Motor neuron (in vitro differentiated cells): ENCODE measurements around the gene LARP4B. TPM values are rescaled to one million over a fixed set of nuclear protein-coding genes. Genes with fewer than 3 reads are reported as not detected.

Experiments
- ATAC-seq, 8 experiments: fragments of 200-7000 bp; cut with Tn5 transposase; replicated peaks in 6 of 8; 2 replicates each; pipeline ENCODE4 v1.8.0; 2021; ENCODE audit warnings: mild to moderate bottlenecking in 8 of 8, moderate library complexity in 8 of 8
- H3K27ac ChIP-seq, 2 donors: fragments of 250-450 bp; sonication (Bioruptor Pico); 2 replicates each; pipeline ENCODE4 v1.9.0; 2021; ENCODE audit warnings: antibody characterized with exemption in 2 of 2, mild to moderate bottlenecking in 2 of 2, moderate library complexity in 1 of 2
- H3K4me1 ChIP-seq, 2 donors: fragments of 250-450 bp; sonication (Bioruptor Pico); replicated peaks in 1 of 2; 2 replicates each; pipeline ENCODE4 v1.6.1; 2021; ENCODE audit warnings: antibody characterized with exemption in 2 of 2, mild to moderate bottlenecking in 2 of 2, moderate library complexity in 1 of 2
- H3K4me3 ChIP-seq, 5 donors: fragments of 250-450 bp; sonication (Bioruptor Pico); 2 replicates each; pipeline ENCODE4 v1.9.0; 2021; ENCODE audit warnings: antibody characterized with exemption in 5 of 5, mild to moderate bottlenecking in 5 of 5, moderate library complexity in 4 of 5
- WGBS, 10 experiments: fragments of 450-650 bp; shearing (Covaris generic); methylation state at CpG; one replicate each; pipeline ENCODE4 v1.0.0; 2022; 5-methylcytosine and 5-hydroxymethylcytosine counted together
- in situ Hi-C, 9 experiments: fragments of 400-800 bp; cut with MboI; loops; one replicate each; pipeline ENCODE4 v1.15.0; 2021; ENCODE audit warnings: low sequenced_read_pairs in 9 of 9, low pct_unique_long_range_greater_than_20kb in 2 of 9; ENCODE audit not compliant: unreplicated experiment in 9 of 9
- total RNA-seq, 8 experiments: library from RNA; unstranded; fragments of 300-600 nt; gene quantifications; 2 replicates each; pipeline versions ENCODE4 v1.2.3 to v1.2.4, GENCODE V29; 2022

LARP4B gene
- total RNA-seq, 8 experiments from 2014 or later = 17.2 to 66.0 (median 34.1) TPM

GRCh38 chr10:822661-823367 is 108.7 kb downstream of the LARP4B start:
- H3K27ac ChIP-seq = no peak overlapping the region
- H3K4me3 ChIP-seq = no peak overlapping the region
- in situ Hi-C loops = loop anchor here in 2 of 9 experiments (25.0 kb wide), 1 partner anchor 311 kb away; no protein-coding TSS in a partner anchor
- no peaks in the 10 kb centered on the region for H3K4me1 ChIP-seq
- ATAC-seq = peak in 1 of 8 experiments; percentile 2
- WGBS, 10 experiments = 93 to 100% (median 100%) methylated on average over 1 to 5 of the region's 12 CpGs; no CpG with 5 or more reads in 3 of the 10 experiments

DNA sequence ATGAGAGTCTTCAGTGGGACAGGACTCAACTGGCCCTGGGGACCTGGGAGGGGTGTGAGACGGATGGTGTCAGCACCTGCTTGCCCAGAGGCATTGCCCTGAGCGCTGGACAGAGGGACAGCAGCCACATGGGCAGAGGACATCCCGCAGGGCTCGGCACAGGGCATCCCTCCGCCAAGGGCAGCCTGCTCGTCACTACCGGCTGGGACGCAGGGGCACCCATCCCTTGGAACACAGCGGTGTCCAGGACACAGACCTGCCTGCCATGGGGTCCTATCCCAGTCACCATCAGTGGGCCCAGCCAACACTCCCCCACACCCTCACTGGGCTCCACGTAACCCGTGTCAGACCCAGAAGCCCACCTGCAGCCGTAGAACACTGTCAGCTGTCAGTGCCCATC is 109.3 kb downstream of the LARP4B start:
- ATAC-seq = peak in 1 of 8 experiments; percentile 9
- in situ Hi-C loops = loop anchor here in 2 of 9 experiments (25.0 kb wide), 1 partner anchor 310 kb away; no protein-coding TSS in a partner anchor
- WGBS, 10 experiments = 100% methylated on average over 1 of the region's 12 CpGs; no CpG with 5 or more reads in 9 of the 10 experiments

GRCh38 chr10:821322-821721 is 110.2 kb downstream of the LARP4B start:
- 88 to 100% (median 100%) methylated on average over 1 to 5 of the region's 5 CpGs; no CpG with 5 or more reads in 1 of the 10 experiments for WGBS, 10 experiments
- Histone ChIP-seq H3K27ac (no peak overlapping the region), H3K4me1 (no peaks in the 10 kb centered on the region), H3K4me3 (no peak overlapping the region)
- in situ Hi-C loops = loop anchor here in 2 of 9 experiments (25.0 kb wide), 1 partner anchor 309 kb away; no protein-coding TSS in a partner anchor
- ATAC-seq = no peak

More for the DNA sequence above, 109.3 kb downstream of the LARP4B start:
- no peak overlapping the region for H3K4me3 ChIP-seq
- no peaks in the 10 kb centered on the region for H3K4me1 ChIP-seq
- no peak overlapping the region for H3K27ac ChIP-seq

DNA sequence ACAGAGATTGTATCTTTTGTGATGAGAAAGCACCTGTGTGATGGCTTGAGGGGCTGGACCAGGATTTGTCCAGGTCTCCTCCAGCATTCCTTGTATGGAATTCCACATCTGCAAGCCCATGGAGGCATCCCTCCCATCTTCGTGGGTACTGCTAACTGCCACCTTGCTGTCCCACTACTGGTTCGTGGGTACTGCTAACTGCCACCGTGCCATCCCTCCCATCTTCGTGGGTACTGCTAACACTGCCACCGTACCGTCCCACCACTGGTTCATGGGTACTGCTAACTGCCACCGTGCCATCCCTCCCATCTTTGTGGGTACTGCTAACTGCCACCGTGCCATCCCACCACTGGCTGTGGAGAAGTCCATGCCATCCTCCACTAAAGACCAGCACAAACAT is 111.7 kb downstream of the LARP4B start:
- in situ Hi-C loops = loop anchor here in 2 of 9 experiments (25.0 kb wide), 1 partner anchor 308 kb away; no protein-coding TSS in a partner anchor
- H3K4me1 ChIP-seq = no peaks in the 10 kb centered on the region
- H3K27ac ChIP-seq = no peak overlapping the region
- no peak for ATAC-seq
- H3K4me3 ChIP-seq = no peak overlapping the region
- 67 to 100% (median 93%) methylated on average over 1 to 5 of the region's 8 CpGs; no CpG with 5 or more reads in 4 of the 10 experiments for WGBS, 10 experiments

GRCh38 chr10:819326-819725 is 112.2 kb downstream of the LARP4B start:
- H3K27ac ChIP-seq = no peak overlapping the region
- ATAC-seq = peak in 2 of 8 experiments; percentile 68 to 74
- no peak overlapping the region for H3K4me3 ChIP-seq
- no peaks in the 10 kb centered on the region for H3K4me1 ChIP-seq
- 25 to 95% (median 80%) methylated on average over 1 to 7 of the region's 9 CpGs; no CpG with 5 or more reads in 3 of the 10 experiments for WGBS, 10 experiments
- in situ Hi-C loops = loop anchor here in 2 of 9 experiments (25.0 kb wide), 1 partner anchor 307 kb away; no protein-coding TSS in a partner anchor

GRCh38 chr10:818526-819220 is 112.8 kb downstream of the LARP4B start:
- 84 to 100% (median 98%) methylated on average over 2 to 9 of the region's 9 CpGs for WGBS, 10 experiments
- in situ Hi-C loops = loop anchor here in 2 of 9 experiments (25.0 kb wide), 1 partner anchor 306 kb away; no protein-coding TSS in a partner anchor
- Histone ChIP-seq H3K27ac (no peak overlapping the region), H3K4me1 (no peaks in the 10 kb centered on the region), H3K4me3 (no peak overlapping the region)
- no peak for ATAC-seq

- Histone ChIP-seq H3K4me1 (no peaks in the 10 kb centered on the region), H3K4me3 (no peak overlapping the region), H3K27ac (no peak overlapping the region)
- in situ Hi-C loops = loop anchor here in 2 of 9 experiments (25.0 kb wide), 1 partner anchor 306 kb away; no protein-coding TSS in a partner anchor
- no peak for ATAC-seq
- WGBS, 10 experiments = 39 to 100% (median 88%) methylated on average over 1 to 2 of the region's 2 CpGs; no CpG with 5 or more reads in 3 of the 10 experiments
Observed at GRCh38 chr10:818010-818409, 113.5 kb downstream of the LARP4B start.

DNA sequence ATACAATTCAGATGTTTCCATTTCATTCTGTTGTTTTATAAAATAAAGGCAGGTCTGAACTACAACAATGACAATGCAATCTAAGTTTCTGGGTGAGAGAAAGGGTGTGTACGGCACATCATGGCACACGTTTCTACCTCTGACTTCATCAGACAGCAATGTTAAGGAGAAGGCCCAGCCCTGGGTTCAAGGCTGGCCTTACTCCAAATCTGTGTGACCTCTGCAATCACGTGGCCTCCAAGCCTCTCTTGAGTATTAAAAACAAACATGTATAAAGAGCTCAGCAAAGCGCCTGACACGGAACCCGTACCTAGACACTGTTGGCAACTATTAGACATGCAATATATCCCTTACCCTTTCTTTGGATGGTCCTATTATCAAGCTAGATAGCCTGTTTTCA is 114.1 kb downstream of the LARP4B start:
- 64 to 98% (median 93%) methylated on average over 1 to 6 of the region's 6 CpGs; no CpG with 5 or more reads in 3 of the 10 experiments for WGBS, 10 experiments
- ATAC-seq = no peak
- Histone ChIP-seq H3K4me1 (no peaks in the 10 kb centered on the region), H3K4me3 (no peak overlapping the region), H3K27ac (no peak overlapping the region)
- in situ Hi-C loops = loop anchor here in 2 of 9 experiments (25.0 kb wide), 1 partner anchor 305 kb away; no protein-coding TSS in a partner anchor

GRCh38 chr10:816958-817357 is 114.5 kb downstream of the LARP4B start:
- ATAC-seq = no peak
- Histone ChIP-seq H3K4me3 (no peak overlapping the region), H3K27ac (no peak overlapping the region), H3K4me1 (no peaks in the 10 kb centered on the region)
- 76 to 100% (median 90%) methylated on average over 1 to 6 of the region's 10 CpGs; no CpG with 5 or more reads in 5 of the 10 experiments for WGBS, 10 experiments
- in situ Hi-C loops = loop anchor here in 2 of 9 experiments (25.0 kb wide), 1 partner anchor 305 kb away; no protein-coding TSS in a partner anchor

DNA sequence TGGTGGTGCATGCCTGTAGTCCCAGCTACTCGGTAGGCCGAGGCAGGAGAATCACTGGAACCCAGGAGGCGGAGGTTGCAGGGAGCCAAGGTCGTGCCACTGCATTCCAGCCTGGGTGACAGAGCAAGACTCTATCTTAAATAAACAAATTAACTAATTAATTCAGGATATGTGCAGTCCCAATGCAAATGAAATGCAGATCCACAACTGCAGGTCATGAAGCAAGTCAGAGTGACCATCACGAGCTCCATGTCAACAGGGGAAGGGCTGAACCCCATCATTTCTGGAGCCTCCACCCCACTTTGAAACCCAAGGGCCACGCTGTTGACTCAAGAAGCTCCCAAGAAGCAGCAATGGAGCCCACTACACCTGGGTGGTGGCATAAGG is 115.4 kb downstream of the LARP4B start:
- ATAC-seq = peak in 3 of 8 experiments; percentile 30 to 63 (median 62)
- Histone ChIP-seq H3K4me3 (no peak overlapping the region), H3K4me1 (no peaks in the 10 kb centered on the region), H3K27ac (no peak overlapping the region)
- 0 to 100% (median 90%) methylated on average over 1 to 6 of the region's 6 CpGs; no CpG with 5 or more reads in 1 of the 10 experiments for WGBS, 10 experiments
- in situ Hi-C loops = loop anchor here in 2 of 9 experiments (25.0 kb wide), 1 partner anchor 304 kb away; no protein-coding TSS in a partner anchor

GRCh38 chr10:815338-816090 is 116.0 kb downstream of the LARP4B start:
- in situ Hi-C loops = loop anchor here in 2 of 9 experiments (25.0 kb wide), 1 partner anchor 303 kb away; no protein-coding TSS in a partner anchor
- H3K4me1 ChIP-seq = no peaks in the 10 kb centered on the region
- H3K27ac ChIP-seq = no peak overlapping the region
- WGBS, 10 experiments = 59 to 100% (median 89%) methylated on average over 1 to 6 of the region's 19 CpGs; no CpG with 5 or more reads in 2 of the 10 experiments
- ATAC-seq = peak in 1 of 8 experiments; percentile 27
- H3K4me3 ChIP-seq = no peak overlapping the region
